Activated CD4-positive, alpha-beta memory T cell treated with anti-CD3 and anti-CD28 coated beads for 36 hours (primary cell): ENCODE data around the gene CFAP206. TPM values are rescaled to one million over a fixed set of nuclear protein-coding genes. Genes with fewer than 3 reads are reported as not detected.

Experiments used
- CTCF ChIA-PET: fragments of 350-600 bp; sonication (Branson Sonifier 250); formaldehyde crosslinking; loops from one replicate; lab custom pipeline; 2021; ENCODE audit warnings: antibody characterized with exemption, inconsistent platforms; lab: Charles Lee
- POLR2A ChIA-PET: fragments of 350-600 bp; sonication (Branson Sonifier 250); formaldehyde crosslinking; loops from one replicate; lab custom pipeline; 2021; ENCODE audit warnings: antibody characterized with exemption; lab: Charles Lee
- DNase-seq: peaks from one replicate; pipeline ENCODE4 v3.0.0-alpha.2; 2020
- H3K27ac Mint-ChIP-seq: one replicate; pipeline ENCODE4 v1.8.0; 2021; ENCODE audit warnings: mixed read lengths
- H3K27me3 Mint-ChIP-seq: one replicate; pipeline ENCODE4 v1.8.0; 2021; ENCODE audit warnings: mixed read lengths
- H3K36me3 Mint-ChIP-seq: one replicate; pipeline ENCODE4 v1.8.0; 2021; ENCODE audit warnings: mixed read lengths
- H3K4me1 Mint-ChIP-seq: one replicate; pipeline ENCODE4 v1.8.0; 2021; ENCODE audit warnings: low read depth, mixed read lengths
- H3K4me3 Mint-ChIP-seq: one replicate; pipeline ENCODE4 v1.8.0; 2021; ENCODE audit warnings: mild to moderate bottlenecking, mixed read lengths
- H3K9me3 Mint-ChIP-seq: one replicate; pipeline ENCODE4 v1.8.0; 2021; ENCODE audit warnings: mixed read lengths
- intact Hi-C: fragments of 100-400 bp; cut with micrococcal nuclease; formaldehyde crosslinking; loops from one replicate; pipeline ENCODE4 v1.15.1; 2023
- total RNA-seq, 2 experiments: library from RNA; stranded (reverse); gene quantifications; one replicate each; pipeline ENCODE4 v1.2.3, GENCODE V29; 2021

The CFAP206 gene
- total RNA-seq, 2 experiments from 2014 or later: not detected

DNA sequence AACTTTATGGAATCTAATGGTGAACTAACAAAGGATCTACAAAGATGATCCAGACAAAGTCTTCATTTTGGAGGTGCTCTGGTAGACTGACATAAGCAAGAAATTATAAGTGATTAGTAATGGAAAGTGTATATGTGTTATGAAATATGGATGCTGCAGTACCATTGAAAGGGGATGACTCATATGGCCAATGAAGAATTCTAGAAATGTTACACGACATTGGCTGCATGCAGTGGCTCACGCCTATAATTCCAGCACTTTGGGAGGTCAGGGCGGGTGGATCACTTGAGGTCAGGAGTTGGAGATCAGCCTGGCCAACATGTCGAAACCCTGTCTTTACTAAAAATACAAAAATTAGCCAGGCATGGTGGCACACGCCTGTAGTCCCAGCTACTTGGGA is 23.5 kb downstream of the CFAP206 start:
- ChIA-PET CTCF (no interaction called here), POLR2A (no interaction called here)
- no peak for DNase-seq
- peaks cover 2% of the 10 kb centered on the region for H3K27me3 Mint-ChIP-seq
- H3K9me3 Mint-ChIP-seq: no peaks in the 10 kb centered on the region
- no peak overlapping the region for H3K4me3 Mint-ChIP-seq
- no peak overlapping the region for H3K27ac Mint-ChIP-seq
- H3K36me3 Mint-ChIP-seq: no peaks in the 10 kb centered on the region
- intact Hi-C loops: no loop called here
- H3K4me1 Mint-ChIP-seq: no peaks in the 10 kb centered on the region

- intact Hi-C loops: no loop called here
Measured at GRCh38 chr6:87436435-87436834, 28.7 kb downstream of the CFAP206 start.

GRCh38 chr6:87441711-87442110 is 33.9 kb downstream of the CFAP206 start:
- DNase-seq: no peak
- no peak overlapping the region for H3K27ac Mint-ChIP-seq
- ChIA-PET CTCF (no interaction called here), POLR2A (no interaction called here)
- peaks cover 2% of the 10 kb centered on the region for H3K9me3 Mint-ChIP-seq
- H3K36me3 Mint-ChIP-seq: no peaks in the 10 kb centered on the region
- H3K27me3 Mint-ChIP-seq: peaks cover 5% of the 10 kb centered on the region
- H3K4me3 Mint-ChIP-seq: no peak overlapping the region
- H3K4me1 Mint-ChIP-seq: no peaks in the 10 kb centered on the region
- intact Hi-C loops: no loop called here

More at GRCh38 chr6:87436435-87436834, 28.7 kb downstream of the CFAP206 start:
- H3K4me3 Mint-ChIP-seq: no peak overlapping the region
- no peaks in the 10 kb centered on the region for H3K9me3 Mint-ChIP-seq
- peak; percentile 59 for DNase-seq
- ChIA-PET POLR2A (no interaction called here), CTCF (no interaction called here)
- no peaks in the 10 kb centered on the region for H3K4me1 Mint-ChIP-seq
- H3K27me3 Mint-ChIP-seq: peaks cover 2% of the 10 kb centered on the region
- no peak overlapping the region for H3K27ac Mint-ChIP-seq
- no peaks in the 10 kb centered on the region for H3K36me3 Mint-ChIP-seq

DNA sequence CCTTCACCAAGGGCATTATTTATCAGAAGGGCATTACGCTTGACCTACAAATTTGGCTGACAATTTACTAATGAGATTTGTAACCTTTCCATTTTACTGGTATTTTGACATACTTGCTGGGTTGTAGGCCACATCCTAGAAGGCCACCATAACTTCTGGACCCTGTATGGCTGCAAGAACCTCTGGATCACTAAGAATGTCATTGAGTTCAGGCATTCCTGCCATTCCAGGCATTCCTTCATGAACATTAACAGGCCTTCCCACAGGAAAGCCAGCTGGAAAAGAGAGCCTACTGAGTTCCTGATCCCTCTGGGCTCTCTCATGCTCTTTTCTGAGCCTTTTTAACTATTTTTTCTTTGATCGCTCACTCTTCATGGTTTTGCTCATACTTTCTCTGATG is 36.6 kb downstream of the CFAP206 start:
- Mint-ChIP-seq H3K9me3 (peaks cover 2% of the 10 kb centered on the region), H3K27ac (no peak overlapping the region)

GRCh38 chr6:87465051-87465450 is 57.3 kb downstream of the CFAP206 start:
- H3K4me1 Mint-ChIP-seq: no peaks in the 10 kb centered on the region
- CTCF ChIA-PET: no interaction called here
- peaks cover 2% of the 10 kb centered on the region for H3K9me3 Mint-ChIP-seq
- no peaks in the 10 kb centered on the region for H3K36me3 Mint-ChIP-seq
- H3K4me3 Mint-ChIP-seq: no peak overlapping the region
- no peak overlapping the region for H3K27ac Mint-ChIP-seq
- intact Hi-C loops: no loop called here
- DNase-seq: no peak
- POLR2A ChIA-PET: no interaction called here
- H3K27me3 Mint-ChIP-seq: peaks cover 12% of the 10 kb centered on the region

More for the DNA sequence above, 36.6 kb downstream of the CFAP206 start:
- no peak for DNase-seq
- H3K27me3 Mint-ChIP-seq: peaks cover 16% of the 10 kb centered on the region
- ChIA-PET CTCF (no interaction called here), POLR2A (no interaction called here)
- no peak overlapping the region for H3K4me3 Mint-ChIP-seq
- no peaks in the 10 kb centered on the region for H3K36me3 Mint-ChIP-seq
- H3K4me1 Mint-ChIP-seq: no peaks in the 10 kb centered on the region
- intact Hi-C loops: no loop called here

- no peaks in the 10 kb centered on the region for H3K36me3 Mint-ChIP-seq
- H3K27me3 Mint-ChIP-seq: peaks cover 3% of the 10 kb centered on the region
- H3K27ac Mint-ChIP-seq: peak within 1 kb of the TSS; percentile 91
- peak within 1 kb of the TSS; percentile 98 for H3K4me3 Mint-ChIP-seq
- POLR2A ChIA-PET: interaction anchor here (1.1 kb wide), 1 partner anchor 151 kb away, joined by 3 read pairs; no protein-coding TSS in a partner anchor
- peaks cover 19% of the 10 kb centered on the region for H3K4me1 Mint-ChIP-seq
- no peaks in the 10 kb centered on the region for H3K9me3 Mint-ChIP-seq
- intact Hi-C loops: loop anchor here (1.0 to 10.0 kb wide), 9 partner anchors 64 to 1398 kb away; partner anchors contain the start of genes AKIRIN2, ORC3, SMIM8 and ZNF292
- CTCF ChIA-PET: interaction anchor here (0.9 to 1.0 kb wide), 2 partner anchors 64 to 335 kb away, joined by 3 read pairs; no protein-coding TSS in a partner anchor
- DNase-seq: peak; percentile 88
Measured at GRCh38 chr6:87472525-87473418, 65.0 kb downstream of the CFAP206 start, which contains the start of gene SLC35A1. Gene SLC35A1 (plus strand): TSS chr6:87472974. CDS start chr6:87473004, 30 bp downstream.

DNA sequence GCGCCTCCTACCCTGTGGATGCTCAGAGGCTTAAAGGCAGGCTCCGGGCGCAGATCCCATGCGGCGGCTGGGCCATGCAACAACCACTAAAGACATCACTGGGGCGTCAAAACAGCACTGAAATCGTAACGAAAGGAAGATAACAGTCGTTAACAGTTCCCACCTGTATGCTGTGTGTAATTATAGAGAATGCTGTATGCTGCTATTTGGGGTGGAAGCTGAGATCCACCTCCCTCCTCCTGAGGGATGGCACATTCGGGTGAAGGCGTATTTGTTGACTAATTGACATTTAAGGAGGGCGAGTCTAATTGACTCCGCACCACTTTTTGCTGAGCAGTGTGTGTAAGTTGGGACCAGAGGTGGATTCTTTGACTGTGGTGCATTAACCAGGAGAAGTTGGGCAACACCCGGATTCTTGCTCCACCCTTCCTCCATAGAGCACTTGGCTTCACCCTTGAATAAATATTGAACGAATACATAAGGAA is 65.7 kb downstream of the CFAP206 start:
- CTCF ChIA-PET: interaction anchor here (1.0 kb wide), 1 partner anchor 65 kb away, joined by 3 read pairs; no protein-coding TSS in a partner anchor
- POLR2A ChIA-PET: no interaction called here
- H3K9me3 Mint-ChIP-seq: no peaks in the 10 kb centered on the region
- peaks cover 19% of the 10 kb centered on the region for H3K4me1 Mint-ChIP-seq
- intact Hi-C loops: loop anchor here (1.0 to 10.0 kb wide), 7 partner anchors 81 to 1397 kb away; partner anchors contain the start of genes AKIRIN2, ORC3 and ZNF292
- H3K4me3 Mint-ChIP-seq: peak overlapping the region; percentile 98
- no peak for DNase-seq
- H3K27me3 Mint-ChIP-seq: peaks cover under 1% of the 10 kb centered on the region
- H3K36me3 Mint-ChIP-seq: peaks cover 6% of the 10 kb centered on the region
- H3K27ac Mint-ChIP-seq: peak overlapping the region; percentile 91

DNA sequence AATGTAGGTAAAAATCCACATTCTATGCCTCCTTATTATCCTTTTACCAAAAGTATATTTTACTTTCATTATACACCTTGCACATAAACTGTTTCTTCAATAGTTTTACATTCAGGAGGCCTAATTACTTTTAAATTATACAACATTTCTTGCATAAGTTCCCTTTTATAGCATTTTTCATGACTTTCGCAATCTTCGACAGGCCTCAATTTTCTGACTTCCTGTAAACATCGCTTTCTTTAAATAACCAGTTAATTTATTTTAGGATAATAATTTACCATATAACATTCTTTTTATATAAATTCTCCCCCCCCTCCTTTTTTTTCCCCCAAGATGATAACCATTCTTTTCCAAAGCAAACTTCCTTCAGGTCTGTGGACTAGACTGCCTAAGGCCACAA is 74.2 kb downstream of the CFAP206 start:
- Mint-ChIP-seq H3K27ac (no peak overlapping the region), H3K27me3 (no peaks in the 10 kb centered on the region), H3K9me3 (no peaks in the 10 kb centered on the region), H3K4me1 (peaks cover 4% of the 10 kb centered on the region), H3K36me3 (peaks cover 14% of the 10 kb centered on the region), H3K4me3 (no peak overlapping the region)
- ChIA-PET CTCF (no interaction called here), POLR2A (no interaction called here)
- intact Hi-C loops: no loop called here
- DNase-seq: no peak

DNA sequence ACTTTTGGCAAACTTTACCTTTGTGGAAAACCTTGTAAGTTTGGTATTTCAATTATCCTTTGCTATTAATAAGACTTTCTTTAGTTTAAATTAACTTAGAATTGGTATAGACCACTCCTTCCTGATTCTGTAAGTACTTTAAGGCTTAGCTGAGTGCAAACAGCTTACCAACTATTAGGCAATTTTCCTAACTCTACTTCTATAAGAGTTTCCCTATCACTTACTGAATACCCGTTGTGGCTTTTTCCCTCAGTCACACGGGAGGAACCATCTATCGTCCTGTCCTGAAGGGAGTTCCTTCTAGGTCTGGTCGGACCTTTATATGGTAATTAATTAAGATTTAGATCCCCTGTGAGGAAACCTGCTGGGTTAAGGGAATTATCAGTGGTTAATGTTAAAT is 74.6 kb downstream of the CFAP206 start:
- Mint-ChIP-seq H3K4me1 (peaks cover 4% of the 10 kb centered on the region), H3K36me3 (peaks cover 14% of the 10 kb centered on the region), H3K4me3 (no peak overlapping the region), H3K27ac (no peak overlapping the region), H3K27me3 (no peaks in the 10 kb centered on the region), H3K9me3 (no peaks in the 10 kb centered on the region)
- intact Hi-C loops: no loop called here
- POLR2A ChIA-PET: no interaction called here
- no peak for DNase-seq
- CTCF ChIA-PET: no interaction called here

DNA sequence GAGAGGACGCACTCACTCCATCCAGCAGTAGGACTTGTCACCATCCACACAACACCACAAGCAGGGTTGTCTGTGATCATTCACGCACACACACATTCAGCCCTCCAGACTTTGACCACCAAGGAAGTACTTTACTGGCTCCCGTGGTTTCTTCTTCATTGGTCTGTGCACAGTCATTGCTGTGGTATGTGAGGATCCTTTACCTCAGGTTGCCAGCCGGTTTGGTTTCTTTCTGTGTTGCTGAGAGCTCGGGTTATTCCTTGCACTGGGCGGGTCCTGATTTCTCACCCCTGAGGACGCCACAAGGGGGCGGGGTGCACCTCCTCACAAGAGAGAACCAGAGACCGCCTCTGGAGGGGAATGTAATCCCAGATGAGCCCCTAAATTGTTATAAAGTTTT is 76.2 kb downstream of the CFAP206 start:
- Mint-ChIP-seq H3K4me1 (peaks cover 4% of the 10 kb centered on the region), H3K36me3 (peaks cover 5% of the 10 kb centered on the region), H3K27ac (no peak overlapping the region), H3K27me3 (no peaks in the 10 kb centered on the region), H3K9me3 (no peaks in the 10 kb centered on the region), H3K4me3 (no peak overlapping the region)
- ChIA-PET POLR2A (no interaction called here), CTCF (no interaction called here)
- intact Hi-C loops: no loop called here
- DNase-seq: peak; percentile 33

DNA sequence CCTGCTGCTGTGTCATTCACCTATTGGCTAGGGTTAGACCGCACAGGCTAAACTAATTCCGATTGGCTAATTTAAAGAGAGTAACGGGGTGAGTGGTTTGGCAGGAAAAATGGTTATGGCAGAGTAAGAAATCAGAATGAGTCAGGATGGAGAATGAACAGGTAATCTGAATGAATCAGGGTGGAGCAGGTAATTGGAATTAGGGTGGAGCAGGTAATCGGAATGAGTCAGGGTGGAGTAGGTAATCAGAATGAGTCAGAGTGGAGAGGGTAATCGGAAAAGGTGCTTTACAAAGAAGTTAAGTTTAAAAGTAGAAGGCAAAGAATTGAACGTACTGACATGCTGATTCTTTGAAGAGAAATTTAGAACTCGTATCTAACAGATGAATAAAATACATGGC is 76.7 kb downstream of the CFAP206 start:
- H3K4me1 Mint-ChIP-seq: peaks cover 4% of the 10 kb centered on the region
- POLR2A ChIA-PET: no interaction called here
- peaks cover 5% of the 10 kb centered on the region for H3K36me3 Mint-ChIP-seq
- H3K9me3 Mint-ChIP-seq: no peaks in the 10 kb centered on the region
- CTCF ChIA-PET: no interaction called here
- intact Hi-C loops: no loop called here
- H3K27ac Mint-ChIP-seq: no peak overlapping the region
- H3K4me3 Mint-ChIP-seq: no peak overlapping the region
- H3K27me3 Mint-ChIP-seq: no peaks in the 10 kb centered on the region
- no peak for DNase-seq

DNA sequence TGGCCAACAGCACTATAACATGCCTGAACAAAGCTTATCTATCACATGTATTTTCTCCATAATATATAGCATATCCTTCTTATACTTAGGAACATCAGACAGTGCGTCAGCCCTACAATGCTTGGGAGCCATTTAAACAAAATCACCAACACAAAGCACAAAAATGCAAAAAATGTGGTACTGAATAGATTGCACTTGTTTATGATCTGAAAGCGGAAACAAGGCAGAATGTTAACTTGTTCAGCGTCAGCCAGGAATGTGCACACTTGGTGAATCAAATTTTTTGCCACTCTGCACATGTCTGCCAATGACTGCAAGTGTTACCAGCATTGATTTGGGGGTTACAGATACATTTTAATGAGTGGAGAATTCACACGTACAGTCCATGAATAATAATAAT is 79.8 kb downstream of the CFAP206 start:
- POLR2A ChIA-PET: no interaction called here
- no peak overlapping the region for H3K4me3 Mint-ChIP-seq
- intact Hi-C loops: no loop called here
- CTCF ChIA-PET: no interaction called here
- peaks cover 11% of the 10 kb centered on the region for H3K36me3 Mint-ChIP-seq
- no peaks in the 10 kb centered on the region for H3K27me3 Mint-ChIP-seq
- no peaks in the 10 kb centered on the region for H3K9me3 Mint-ChIP-seq
- peaks cover 4% of the 10 kb centered on the region for H3K4me1 Mint-ChIP-seq
- DNase-seq: no peak
- no peak overlapping the region for H3K27ac Mint-ChIP-seq
